GM21360 (cell line): ENCODE results near the gene PEX26.
"Not testable (repeated sequence)": the region's sequence is repeated elsewhere in the genome, so short reads cannot be mapped to it uniquely, and the experiment has no call there.

ENCODE experiments used
- ATAC-seq: cut with Tn5 transposase; IDR thresholded peaks from one replicate; pipeline ENCODE4 v1.9.1; 2021; ENCODE audit warnings: mild to moderate bottlenecking, moderate library complexity; ENCODE audit not compliant: unreplicated experiment

PEX26 gene

DNA sequence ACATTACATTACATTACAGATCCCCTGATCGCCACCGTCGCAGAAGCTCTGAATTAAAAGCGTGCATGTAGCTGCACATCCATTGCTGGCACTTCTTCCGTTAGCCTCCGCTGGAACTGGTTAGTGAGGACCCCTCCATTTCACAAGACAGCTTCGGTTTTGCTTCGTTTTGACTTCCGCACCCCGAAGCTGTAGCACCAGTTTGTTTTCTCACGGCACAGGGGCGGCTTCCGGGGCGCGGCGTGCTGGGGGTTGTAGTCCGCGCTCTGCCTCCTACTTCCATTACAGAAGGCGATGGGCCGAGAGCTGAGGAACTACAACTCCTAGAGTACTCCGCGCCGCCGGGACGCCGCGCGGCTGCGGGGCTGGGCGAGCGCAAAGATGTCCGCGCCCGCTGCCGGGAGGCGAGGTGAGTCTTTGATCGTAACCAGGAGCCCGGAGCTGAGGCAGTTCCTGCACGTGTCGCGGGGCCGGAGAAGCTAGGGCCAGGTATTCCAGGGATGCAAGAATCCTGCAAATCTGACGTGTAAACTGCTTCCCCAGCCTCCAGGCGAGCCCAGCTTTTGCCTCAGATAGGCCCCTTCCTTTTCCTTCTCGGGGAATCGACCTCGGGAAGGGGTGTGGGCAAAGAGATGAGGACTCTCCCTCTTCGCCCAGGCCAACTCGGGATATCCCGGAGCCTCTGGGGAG, at the start of gene PEX26:
PEX26 (plus strand) TSS at position 352 of the 690 bp plus-strand sequence. CDS start 387 bp downstream, outside the sequence.
- peak; percentile 71 for ATAC-seq

DNA sequence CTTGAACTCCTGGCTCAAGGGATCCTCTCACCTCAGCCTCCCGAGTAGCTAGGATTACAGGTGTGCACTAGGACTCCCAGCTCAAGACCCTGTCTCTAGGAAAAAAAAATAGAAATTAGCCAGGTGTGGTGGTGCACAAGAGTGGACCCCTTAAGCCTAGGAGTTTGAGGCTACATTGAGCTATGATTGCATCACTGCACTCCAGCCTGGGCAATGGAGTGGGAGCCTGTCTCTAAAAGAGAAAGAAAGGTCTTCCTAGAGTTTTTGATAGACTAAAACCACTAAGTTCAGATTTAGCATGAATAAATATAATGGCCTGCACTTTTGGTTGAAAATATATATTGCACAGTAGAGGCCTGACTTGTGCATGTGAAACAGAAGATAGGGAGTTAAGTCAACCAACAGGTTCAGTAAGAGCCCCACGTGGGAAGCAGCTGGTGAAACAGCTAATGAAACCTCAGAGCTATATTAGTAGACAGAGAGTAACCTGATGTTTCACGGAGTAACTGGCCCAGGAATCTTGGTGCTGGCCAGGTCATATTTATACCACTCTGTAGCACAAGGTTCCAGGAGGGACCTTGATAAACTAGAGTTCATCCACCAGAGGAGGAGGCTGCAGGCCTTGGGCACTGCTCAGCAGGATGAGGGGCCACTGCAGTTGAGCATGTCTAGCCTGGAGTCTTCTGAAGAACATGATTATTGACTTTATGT, 48.8 kb upstream of the PEX26 start:
- no peak for ATAC-seq

DNA sequence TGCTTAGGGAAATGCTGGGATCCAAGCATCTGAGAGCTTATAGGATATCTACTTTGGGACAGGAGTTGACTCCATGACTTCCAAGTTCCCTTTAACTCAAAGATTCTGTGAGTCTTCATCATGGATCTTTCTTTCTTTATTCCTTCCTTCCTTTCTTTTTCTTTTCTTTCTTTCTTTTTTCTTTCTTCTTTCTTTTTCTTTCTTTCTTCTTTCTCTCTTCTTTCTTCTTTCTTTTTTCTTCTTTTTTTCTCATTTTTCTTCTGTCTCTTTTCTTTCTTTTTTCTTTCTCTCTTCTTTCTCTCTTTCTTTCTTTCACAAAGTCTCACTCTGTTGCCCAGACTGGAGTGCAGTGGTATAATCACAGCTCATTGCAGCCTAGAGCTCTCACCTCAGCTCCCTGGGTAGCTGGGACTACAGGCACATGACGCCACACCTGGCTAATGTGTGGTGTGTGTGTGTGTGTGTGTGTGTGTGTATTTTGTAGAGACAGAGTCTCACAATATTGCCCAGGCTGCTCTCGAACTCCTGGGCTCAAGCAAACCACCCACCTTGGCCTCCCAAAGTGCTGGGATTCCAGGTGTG, 48.0 kb upstream of the PEX26 start:
- ATAC-seq = no peak

DNA sequence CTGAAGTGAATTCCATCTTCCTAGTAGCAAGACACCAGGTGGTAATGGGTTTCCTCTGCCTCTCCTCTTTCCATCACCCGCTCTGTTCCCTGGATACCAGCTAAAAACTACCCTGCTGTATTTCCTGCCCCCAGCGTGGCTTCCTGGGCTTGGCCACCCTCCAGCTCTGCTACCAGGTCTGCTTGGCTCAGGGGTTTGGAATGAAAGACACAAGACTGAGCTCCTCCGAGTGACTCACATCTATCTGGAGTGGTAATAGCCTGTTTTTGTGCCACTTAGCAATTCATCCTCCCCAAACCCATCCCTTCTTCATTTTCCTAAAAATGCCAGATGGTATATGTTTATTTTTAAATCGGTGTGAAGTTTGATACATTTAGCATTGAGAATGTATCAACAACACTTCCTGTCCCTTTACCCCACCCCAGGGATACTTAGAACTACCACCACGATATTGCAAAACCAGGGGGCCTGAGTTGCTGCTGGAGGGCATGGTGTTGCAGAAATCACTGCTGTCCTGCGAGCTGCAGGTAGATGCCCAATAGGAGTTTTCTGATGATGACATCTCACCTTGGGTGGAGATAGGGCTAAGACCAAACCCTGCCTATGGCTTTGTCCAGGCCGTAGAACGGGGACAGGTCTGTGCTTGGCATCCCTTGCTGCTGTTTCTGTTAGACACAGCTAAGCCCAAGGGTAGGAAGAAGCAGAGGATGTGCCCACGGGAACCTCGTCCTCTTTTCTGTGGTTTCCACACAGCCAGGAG, 45.9 kb upstream of the PEX26 start:
- ATAC-seq = no peak

DNA sequence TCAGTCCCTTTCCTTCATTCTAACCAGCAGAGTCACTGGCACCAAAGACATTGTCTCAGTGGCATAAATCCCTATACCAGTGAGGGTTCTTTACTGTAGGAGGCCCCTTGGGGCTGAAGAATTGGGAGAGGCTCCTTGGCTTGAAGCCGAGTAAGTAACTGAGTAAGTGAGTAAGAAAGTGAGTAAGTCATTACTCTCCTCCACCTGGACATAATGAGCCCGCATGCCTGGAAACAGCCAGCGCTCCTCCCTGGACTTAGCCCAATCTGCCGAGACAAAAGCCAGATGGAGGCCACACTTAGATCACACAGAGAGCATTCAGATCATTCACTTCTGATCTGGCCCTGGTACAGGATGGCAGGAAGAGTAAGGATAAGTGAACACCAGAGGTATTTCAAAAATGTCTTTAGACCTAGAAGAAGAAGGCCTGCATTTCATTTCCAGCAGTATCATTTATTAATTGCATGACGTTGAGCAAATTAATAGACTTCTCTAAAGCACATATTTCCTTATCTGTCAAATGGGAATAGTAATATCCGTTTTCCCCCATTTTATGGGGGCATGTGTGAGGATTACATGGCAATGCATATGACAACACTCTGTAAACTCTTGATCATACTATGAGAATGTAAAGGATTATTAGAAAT, 45.2 kb upstream of the PEX26 start:
- no peak for ATAC-seq

DNA sequence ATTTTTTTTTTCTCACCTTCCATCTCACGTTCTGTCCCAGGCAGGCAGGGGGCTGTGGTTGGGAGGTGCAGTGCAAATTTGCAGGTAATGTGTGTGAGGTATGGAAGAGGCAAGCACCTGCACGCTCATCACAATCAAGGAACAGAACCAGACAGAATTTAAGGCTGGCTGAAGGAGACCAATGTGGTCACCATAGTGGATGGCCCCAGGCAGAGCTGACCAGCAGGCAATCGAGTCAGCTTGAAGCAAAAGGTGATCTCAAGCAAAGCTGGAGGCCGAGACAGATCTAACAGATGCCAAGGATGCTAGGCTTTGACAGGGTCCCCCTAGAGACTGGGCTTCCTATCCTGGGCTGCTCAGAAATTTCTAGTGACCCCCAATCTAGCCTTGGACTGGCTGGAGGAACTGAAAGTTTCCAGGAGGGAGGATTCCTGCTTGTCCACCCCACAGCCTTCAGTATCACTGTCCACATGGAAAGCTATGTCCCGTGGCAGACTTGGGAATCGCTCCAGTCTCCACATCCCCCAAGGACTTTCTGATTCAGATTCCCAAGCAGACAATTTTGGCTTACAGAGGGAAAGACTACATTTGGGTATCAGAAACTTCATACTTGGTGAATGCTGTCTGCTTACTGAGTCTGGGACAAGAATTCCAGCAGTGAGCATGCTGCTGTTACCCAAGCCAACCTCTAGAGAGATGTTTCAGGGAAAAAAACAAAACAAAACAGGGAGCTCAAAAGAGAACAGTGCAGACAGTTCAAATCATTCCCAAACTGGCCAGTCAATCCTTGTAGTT, 44.4 kb upstream of the PEX26 start:
- no peak for ATAC-seq

DNA sequence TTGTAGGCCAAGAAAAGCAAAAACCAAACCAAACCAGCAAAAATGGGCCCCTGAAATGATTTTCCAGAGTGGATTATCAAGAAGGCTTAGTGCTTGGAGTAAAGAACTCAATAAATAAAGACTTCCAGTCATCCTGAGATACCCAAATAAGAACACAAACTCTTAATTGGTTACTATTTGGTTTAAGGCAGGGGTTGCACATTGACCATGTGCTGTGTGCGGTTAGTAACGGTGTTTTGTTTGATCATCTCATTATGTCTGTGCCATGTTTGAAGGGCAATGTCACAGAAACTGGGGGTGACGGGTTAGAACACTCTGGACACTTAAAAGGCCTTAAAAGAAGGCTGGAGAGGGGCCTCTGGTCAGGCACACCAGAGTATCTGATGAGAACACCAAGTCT, 43.7 kb upstream of the PEX26 start:
- no peak for ATAC-seq

DNA sequence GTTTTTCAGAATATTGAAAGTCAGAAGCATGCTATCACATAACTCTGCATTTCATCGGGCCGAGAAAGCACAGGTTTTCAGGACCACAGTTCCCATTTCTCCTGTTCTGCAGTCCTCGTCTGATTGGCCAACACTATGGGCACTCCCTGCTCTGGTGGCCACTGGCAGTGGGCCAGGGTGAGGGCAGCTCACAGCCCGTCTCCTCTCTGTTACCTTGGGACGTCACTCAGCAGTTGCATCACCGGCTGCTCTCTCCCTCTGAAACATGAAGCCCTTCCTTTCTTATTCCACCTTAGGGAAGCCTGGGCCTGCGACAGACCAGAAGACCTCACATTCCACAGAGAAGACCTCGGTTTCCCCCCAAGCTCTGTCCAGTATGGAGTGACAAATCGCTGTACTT, 42.0 kb upstream of the PEX26 start:
- no peak for ATAC-seq

DNA sequence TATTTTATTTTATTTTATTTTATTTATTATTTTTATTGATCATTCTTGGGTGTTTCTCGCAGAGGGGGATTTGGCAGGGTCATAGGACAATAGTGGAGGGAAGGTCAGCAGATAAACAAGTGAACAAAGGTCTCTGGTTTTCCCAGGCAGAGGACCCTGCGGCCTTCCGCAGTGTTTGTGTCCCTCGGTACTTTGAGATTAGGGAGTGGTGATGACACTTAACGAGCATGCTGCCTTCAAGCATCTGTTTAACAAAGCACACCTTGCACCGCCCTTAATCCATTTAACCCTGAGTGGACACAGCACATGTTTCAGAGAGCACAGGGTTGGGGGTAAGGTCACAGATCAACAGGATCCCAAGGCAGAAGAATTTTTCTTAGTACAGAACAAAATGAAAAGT, 36.9 kb upstream of the PEX26 start:
- not testable (repeated sequence) for ATAC-seq

DNA sequence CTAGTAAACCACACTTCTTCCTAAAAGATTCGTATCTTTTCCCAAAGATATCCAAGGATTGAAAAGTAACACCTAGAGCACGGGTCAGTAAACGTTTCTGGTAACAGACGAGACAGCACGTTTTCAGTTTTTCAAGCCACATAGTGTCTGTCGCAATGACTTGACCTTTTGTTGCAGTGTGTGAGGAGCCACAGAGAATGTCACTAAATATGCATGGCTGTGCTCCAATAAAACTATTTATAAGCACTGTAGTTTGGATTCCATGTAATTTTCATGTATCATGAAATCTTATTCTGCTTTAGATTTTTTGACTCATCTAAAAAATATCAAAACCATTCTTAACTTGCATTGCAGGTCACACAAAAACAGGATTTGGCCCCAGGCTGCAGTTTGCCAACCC, 35.1 kb upstream of the PEX26 start:
- ATAC-seq = no peak

DNA sequence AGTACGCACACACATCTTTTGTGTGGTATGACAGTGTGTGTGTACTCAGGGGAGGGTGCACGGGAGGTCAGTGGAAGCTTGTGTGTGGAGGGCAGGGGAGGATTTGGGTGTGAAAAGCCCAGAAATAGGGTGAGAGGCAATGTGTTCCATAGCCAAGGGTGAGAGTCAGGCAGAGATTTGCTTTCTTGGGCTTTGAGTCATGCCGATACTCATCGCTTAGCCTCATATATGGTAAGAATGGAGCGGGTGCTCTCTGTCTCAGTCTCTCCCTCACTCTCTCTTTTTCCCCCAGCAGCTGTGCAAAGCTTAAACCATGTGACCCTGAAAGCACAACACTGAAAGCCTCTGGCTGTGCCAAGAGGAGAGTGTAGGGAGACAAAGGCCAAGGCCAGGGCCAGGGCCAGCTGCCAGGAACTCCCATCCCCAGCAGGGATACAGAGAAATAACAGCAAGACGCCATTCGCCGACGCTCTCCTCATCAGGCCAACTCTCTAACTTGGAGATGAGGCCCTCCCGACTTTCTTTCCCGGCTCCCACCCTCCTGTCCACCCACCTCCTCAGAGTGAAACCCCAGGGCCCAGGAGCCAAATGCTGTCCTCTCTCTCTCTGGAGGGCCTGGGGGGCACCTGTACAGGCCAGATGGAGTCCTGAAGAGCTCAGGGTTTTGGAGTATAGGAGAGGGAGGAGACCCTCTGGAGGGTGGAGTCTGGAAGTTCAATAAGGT, 33.1 kb upstream of the PEX26 start:
- ATAC-seq = no peak

DNA sequence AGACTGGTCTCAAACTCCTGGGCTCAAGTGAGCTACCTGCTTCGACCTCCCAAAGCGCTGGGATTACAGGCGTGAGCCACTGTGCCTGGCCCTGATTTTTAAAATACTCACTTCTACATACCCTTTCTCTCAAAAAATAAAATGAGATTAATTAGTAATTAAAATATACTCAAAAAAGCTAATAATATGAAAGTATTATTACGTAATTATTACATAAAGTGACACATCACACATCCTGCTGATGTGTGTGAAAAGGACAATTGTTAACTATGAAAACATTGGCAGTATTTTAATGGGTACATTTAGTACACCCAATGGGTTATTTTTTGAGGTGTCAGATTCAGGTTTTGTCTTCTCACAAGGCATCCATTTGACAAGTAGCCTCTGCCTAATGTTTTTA, 32.0 kb upstream of the PEX26 start:
- ATAC-seq = no peak

DNA sequence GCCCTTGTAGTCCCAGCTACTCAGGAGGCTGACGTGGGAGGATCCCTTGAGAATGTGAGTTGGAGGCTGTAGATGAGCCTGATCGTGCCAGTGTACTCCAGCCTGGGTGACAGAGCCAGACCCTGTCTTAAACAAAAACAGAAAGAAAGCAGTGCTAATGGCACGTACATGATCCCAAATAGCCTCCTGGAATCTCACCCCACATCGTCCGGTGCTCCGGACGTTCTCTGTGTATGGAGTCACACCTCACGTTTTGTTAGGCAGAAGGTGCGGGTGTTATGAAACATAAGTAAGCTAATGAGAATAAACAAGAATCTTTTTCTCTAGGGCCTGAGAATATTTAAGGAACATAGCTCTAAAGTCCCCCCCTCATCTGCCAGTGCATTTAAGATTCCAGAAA, 29.7 kb upstream of the PEX26 start:
- ATAC-seq = no peak

DNA sequence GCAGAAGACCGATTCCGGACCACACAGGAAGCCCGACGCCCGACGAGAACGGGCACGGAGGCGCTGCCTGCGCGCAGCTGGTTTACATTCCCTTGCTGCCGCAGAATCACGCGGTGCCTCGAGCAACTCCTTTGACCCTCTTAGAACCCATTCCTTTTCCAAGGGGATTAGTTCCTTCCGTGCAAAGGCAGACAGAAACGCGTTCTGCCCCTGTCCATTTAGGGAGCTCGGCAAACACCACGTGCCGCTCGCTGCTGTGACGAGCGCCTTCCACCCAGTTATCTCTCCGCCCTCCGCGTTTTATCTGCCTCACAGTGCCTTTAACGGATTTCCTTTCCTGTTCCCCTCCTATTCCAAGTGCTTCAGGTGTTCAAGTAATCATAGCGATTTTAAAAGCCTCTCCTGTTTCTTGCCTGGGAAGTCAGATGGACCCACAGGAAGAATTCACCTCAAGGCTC, 29.3 kb upstream of the PEX26 start:
- ATAC-seq = no peak

DNA sequence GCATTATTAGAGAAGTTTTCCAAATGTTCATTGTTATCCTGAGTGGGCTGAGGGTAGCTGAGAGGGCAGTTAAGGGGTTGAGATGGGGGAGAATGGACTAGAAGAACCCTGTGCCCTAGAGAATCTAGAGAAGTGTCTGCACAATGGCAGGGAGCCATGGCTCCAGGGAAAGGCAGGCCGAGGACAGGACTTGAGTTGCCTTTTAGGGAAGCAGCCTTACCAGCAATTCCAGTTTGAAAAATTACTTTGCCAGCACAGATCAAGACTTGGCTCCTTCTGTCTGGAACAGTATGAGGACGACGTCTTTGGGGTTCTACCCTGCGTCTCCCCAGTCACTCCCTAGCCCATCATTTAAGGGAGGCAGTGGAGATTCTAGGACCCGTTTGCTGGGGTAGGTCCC, 27.7 kb upstream of the PEX26 start:
- ATAC-seq = no peak

DNA sequence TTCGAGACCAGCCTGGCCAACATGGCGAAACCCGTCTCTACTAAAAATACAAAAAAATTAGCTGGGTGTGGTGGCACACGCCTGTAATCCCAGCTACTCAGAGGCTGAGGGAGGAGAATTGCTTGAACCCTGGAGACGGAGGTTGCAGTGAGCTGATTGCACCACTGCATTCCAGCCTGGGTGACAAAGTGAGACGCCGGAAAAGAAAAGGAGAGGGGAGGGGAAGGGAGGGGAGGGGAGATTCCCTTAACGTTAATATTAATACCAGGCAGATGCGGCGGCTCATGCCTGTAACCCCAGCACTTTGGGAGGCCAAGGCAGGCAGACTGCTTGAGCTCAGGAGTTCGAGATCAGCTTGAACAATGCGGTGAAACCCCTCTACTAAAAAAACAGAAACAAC, 26.7 kb upstream of the PEX26 start:
- ATAC-seq = not testable (repeated sequence)

DNA sequence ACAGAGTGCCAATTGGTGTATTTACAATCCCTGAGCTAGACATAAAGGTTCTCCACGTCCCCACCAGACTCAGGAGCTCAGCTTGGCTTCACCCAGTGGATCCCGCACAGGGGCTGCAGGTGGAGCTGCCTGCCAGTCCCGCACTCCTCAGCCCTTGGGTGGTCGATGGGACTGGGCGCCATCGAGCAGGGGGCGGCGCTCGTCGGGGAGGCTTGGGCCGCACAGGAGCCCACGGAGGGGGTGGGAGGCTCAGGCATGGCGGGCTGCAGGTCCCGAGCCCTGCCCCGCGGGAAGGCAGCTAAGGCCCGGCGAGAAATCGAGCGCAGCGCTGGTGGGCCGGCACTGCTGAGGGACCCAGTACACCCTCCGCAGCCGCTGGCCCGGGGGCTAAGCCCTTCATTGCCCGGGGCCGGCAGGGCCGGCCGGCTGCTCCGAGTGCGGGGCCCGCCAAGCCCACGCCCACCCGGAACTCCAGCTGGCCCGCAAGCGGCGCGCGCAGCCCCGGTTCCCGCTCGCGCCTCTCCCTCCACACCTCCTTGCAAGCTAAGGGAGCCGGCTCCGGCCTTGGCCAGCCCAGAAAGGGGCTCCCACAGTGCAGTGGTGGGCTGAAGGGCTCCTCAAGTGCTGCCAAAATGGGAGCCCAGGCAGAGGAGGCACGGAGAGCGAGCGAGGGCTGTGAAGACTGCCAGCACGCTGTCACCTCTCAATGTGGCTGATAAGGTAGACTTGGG, 24.4 kb upstream of the PEX26 start:
- ATAC-seq = not testable (repeated sequence)

DNA sequence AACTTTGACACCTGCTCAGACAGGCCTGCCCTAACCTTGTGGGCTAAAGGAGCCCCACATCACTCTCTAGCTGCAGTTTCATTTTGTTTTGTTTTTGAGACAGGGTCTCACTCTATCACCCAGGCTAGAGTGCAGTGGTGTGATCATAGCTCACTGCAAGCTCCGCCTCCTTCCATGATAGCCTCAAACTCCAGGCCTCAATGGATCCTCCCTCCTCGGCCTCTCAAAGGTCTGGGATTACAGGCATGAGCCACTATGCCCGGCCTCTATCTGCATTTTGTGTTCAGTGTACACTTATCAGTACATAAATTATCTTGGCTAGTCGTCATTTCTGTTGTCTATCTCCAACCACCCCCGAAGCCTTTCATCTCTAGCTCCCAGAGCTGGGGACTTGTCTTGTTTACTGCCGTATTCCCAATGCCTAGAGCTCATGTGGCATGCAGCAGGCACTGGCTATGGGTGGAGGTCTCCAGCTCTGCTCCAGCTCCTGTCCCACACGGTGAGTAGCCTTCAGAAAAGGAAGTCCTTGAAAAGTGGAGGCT, 22.1 kb upstream of the PEX26 start:
- no peak for ATAC-seq
